ENCODE results near the gene TAF13.
A peak's percentile ranks its signal among the peaks of the same experiment; 100 is the strongest.

The TAF13 gene

GRCh38 chr1:109075531-109076490 is at the start of gene TAF13:
Gene TAF13, minus strand, starts transcription at chr1:109076003. Its CDS starts 56 bp downstream, at chr1:109075947.
- DNase-seq (ENCODE audit: low read depth) = peak; percentile 82
- in situ Hi-C loops (cut with HindIII; ENCODE audit: low sequenced_read_pairs) = no loop called here
- H3K4me3 ChIP-seq (ENCODE audit: low read depth, low read length) = peak within 1 kb of the TSS; percentile 63
- peak; percentile 17 for TF ChIP-seq CTCF (IDR thresholded peaks at IDR 0.05; ENCODE audit: low read depth, low read length, missing control alignments)

GRCh38 chr1:109120356-109120755 is 44.6 kb upstream of the TAF13 start:
- in situ Hi-C loops (cut with HindIII; ENCODE audit: low sequenced_read_pairs) = no loop called here
- no peak overlapping the region for H3K4me3 ChIP-seq (ENCODE audit: low read depth, low read length)
- TF ChIP-seq CTCF (IDR thresholded peaks at IDR 0.05; ENCODE audit: low read depth, low read length, missing control alignments) = no peak
- no peak for DNase-seq (ENCODE audit: low read depth)

GRCh38 chr1:109118089-109118488 is 42.3 kb upstream of the TAF13 start:
- in situ Hi-C loops (cut with HindIII; ENCODE audit: low sequenced_read_pairs) = loop anchor here (5.0 kb wide), 1 partner anchor 54 kb away; no protein-coding TSS in a partner anchor
- TF ChIP-seq CTCF (IDR thresholded peaks at IDR 0.05; ENCODE audit: low read depth, low read length, missing control alignments) = no peak
- DNase-seq (ENCODE audit: low read depth) = no peak
- H3K4me3 ChIP-seq (ENCODE audit: low read depth, low read length) = no peak overlapping the region

GRCh38 chr1:109116286-109116685 is 40.5 kb upstream of the TAF13 start:
- no peak overlapping the region for H3K4me3 ChIP-seq (ENCODE audit: low read depth, low read length)
- DNase-seq (ENCODE audit: low read depth) = no peak
- in situ Hi-C loops (cut with HindIII; ENCODE audit: low sequenced_read_pairs) = loop anchor here (5.0 kb wide), 1 partner anchor 56 kb away; no protein-coding TSS in a partner anchor
- TF ChIP-seq CTCF (IDR thresholded peaks at IDR 0.05; ENCODE audit: low read depth, low read length, missing control alignments) = no peak

- in situ Hi-C loops (cut with HindIII; ENCODE audit: low sequenced_read_pairs) = loop anchor here (5.0 kb wide), 1 partner anchor 57 kb away; no protein-coding TSS in a partner anchor
- no peak for TF ChIP-seq CTCF (IDR thresholded peaks at IDR 0.05; ENCODE audit: low read depth, low read length, missing control alignments)
- no peak for DNase-seq (ENCODE audit: low read depth)
- H3K4me3 ChIP-seq (ENCODE audit: low read depth, low read length) = no peak overlapping the region
Measured at GRCh38 chr1:109115685-109116084, 39.9 kb upstream of the TAF13 start.

GRCh38 chr1:109114342-109114674 is 38.5 kb upstream of the TAF13 start:
- no peak for DNase-seq (ENCODE audit: low read depth)
- H3K4me3 ChIP-seq (ENCODE audit: low read depth, low read length) = no peak overlapping the region
- TF ChIP-seq CTCF (IDR thresholded peaks at IDR 0.05; ENCODE audit: low read depth, low read length, missing control alignments) = no peak
- in situ Hi-C loops (cut with HindIII; ENCODE audit: low sequenced_read_pairs) = no loop called here
